Measurements from ENCODE around the gene SORBS2.

DNA sequence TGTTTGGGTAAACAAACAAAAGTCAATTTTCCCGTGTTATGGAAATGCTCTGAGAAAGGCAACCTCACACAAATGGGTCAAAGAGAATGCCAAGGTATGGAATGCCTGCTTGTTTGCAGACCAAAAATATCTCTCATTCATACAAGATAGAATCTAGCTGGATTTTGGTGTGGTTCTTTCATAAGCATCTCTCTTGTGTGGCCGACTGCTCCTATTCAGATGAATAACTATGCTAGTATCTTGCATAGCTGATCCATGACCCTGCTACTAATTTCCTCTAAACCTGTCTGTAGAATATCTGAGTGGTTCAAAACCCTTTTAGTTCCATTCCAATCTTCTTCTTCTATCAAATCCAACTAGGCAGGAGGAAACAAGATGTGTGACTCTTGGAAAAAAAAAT is 28.2 kb upstream of the SORBS2 start:
- TF ChIP-seq, protein P1, sequence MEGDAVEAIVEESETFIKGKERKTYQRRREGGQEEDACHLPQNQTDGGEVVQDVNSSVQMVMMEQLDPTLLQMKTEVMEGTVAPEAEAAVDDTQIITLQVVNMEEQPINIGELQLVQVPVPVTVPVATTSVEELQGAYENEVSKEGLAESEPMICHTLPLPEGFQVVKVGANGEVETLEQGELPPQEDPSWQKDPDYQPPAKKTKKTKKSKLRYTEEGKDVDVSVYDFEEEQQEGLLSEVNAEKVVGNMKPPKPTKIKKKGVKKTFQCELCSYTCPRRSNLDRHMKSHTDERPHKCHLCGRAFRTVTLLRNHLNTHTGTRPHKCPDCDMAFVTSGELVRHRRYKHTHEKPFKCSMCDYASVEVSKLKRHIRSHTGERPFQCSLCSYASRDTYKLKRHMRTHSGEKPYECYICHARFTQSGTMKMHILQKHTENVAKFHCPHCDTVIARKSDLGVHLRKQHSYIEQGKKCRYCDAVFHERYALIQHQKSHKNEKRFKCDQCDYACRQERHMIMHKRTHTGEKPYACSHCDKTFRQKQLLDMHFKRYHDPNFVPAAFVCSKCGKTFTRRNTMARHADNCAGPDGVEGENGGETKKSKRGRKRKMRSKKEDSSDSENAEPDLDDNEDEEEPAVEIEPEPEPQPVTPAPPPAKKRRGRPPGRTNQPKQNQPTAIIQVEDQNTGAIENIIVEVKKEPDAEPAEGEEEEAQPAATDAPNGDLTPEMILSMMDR (conservative IDR thresholded peaks at IDR 0.05 in 1 of 2, IDR thresholded peaks at IDR 0.05 in 1 of 2; ENCODE audit: low read depth in 1 of 2, low read length in 2 of 2) = no peak
- no peak for TF ChIP-seq EZH2 (IDR thresholded peaks at IDR 0.05; ENCODE audit: low read length, missing control alignments)

All from fibroblast of lung (primary cell).